Measurements from ENCODE around the gene SEC14L6. TPM values are rescaled to one million over a fixed set of nuclear protein-coding genes. Genes with fewer than 3 reads are reported as not detected.
"Not testable (repeated sequence)": the region's sequence is repeated elsewhere in the genome, so short reads cannot be mapped to it uniquely, and the experiment has no call there.

The SEC14L6 gene
- total RNA-seq, 8 experiments from 2014 or later = 0.05 to 2.6 (median 0.18) TPM; not detected in 1

GRCh38 chr22:30574997-30575671 is 28.6 kb upstream of the SEC14L6 start:
- H3K4me3 ChIP-seq = peak overlapping the region in 3 of 5 donors; percentile 9 to 32 (median 30)
- peak; percentile 7 to 27 (median 8) for ATAC-seq (replicated peaks in 6 of 8)
- 20 to 84% (median 66%) methylated on average over 1 to 7 of the region's 12 CpGs; no CpG with 5 or more reads in 3 of the 10 experiments for WGBS, 10 experiments
- peak overlapping the region in 1 of 2 donors; percentile 25 for H3K27ac ChIP-seq
- in situ Hi-C loops (cut with MboI; ENCODE audit: low pct_unique_long_range_greater_than_20kb in 2 of 9, low sequenced_read_pairs in 9 of 9, unreplicated experiment in 9 of 9) = no loop called here
- H3K4me1 ChIP-seq (replicated peaks in 1 of 2) = peaks cover 6 to 24% of the 10 kb centered on the region in 2 donors

- peak within 1 kb of the TSS in 1 of 2 donors; percentile 25 for H3K27ac ChIP-seq
- WGBS, 10 experiments = 80% methylated on average over 1 of the region's 75 CpGs; no CpG with 5 or more reads in 9 of the 10 experiments
- peak within 1 kb of the TSS; percentile 9 to 32 (median 22) for H3K4me3 ChIP-seq
- ATAC-seq (replicated peaks in 6 of 8) = peak; percentile 20 to 80 (median 64)
- H3K4me1 ChIP-seq (replicated peaks in 1 of 2) = peaks cover 6 to 24% of the 10 kb centered on the region in 2 donors
- in situ Hi-C loops (cut with MboI; ENCODE audit: low pct_unique_long_range_greater_than_20kb in 2 of 9, low sequenced_read_pairs in 9 of 9, unreplicated experiment in 9 of 9) = no loop called here
These were observed 27.8 kb upstream of the SEC14L6 start, which contains the start of gene GAL3ST1 for GRCh38 chr22:30574095-30574981. GAL3ST1 (minus strand) TSS chr22:30574665; CDS start chr22:30557392, 17,273 bp downstream.

GRCh38 chr22:30573594-30574094 is 27.1 kb upstream of the SEC14L6 start:
- in situ Hi-C loops (cut with MboI; ENCODE audit: low pct_unique_long_range_greater_than_20kb in 2 of 9, low sequenced_read_pairs in 9 of 9, unreplicated experiment in 9 of 9) = no loop called here
- peak; percentile 7 to 22 (median 10) for ATAC-seq (replicated peaks in 6 of 8)
- Histone ChIP-seq H3K4me3 (no peak overlapping the region), H3K27ac (no peak overlapping the region), H3K4me1 (replicated peaks in 1 of 2) (peaks cover 6 to 24% of the 10 kb centered on the region in 2 donors)
- 29 to 60% methylated on average over 1 to 2 of the region's 7 CpGs; no CpG with 5 or more reads in 8 of the 10 experiments for WGBS, 10 experiments

GRCh38 chr22:30572840-30573593 is 26.5 kb upstream of the SEC14L6 start:
- peak in 6 of 8 experiments; percentile 1 to 15 (median 8) for ATAC-seq (replicated peaks in 6 of 8)
- WGBS, 10 experiments = 40 to 60% (median 46%) methylated on average over 1 to 4 of the region's 12 CpGs; no CpG with 5 or more reads in 7 of the 10 experiments
- H3K4me3 ChIP-seq = no peak overlapping the region
- peaks cover 6 to 24% of the 10 kb centered on the region in 2 donors for H3K4me1 ChIP-seq (replicated peaks in 1 of 2)
- in situ Hi-C loops (cut with MboI; ENCODE audit: low pct_unique_long_range_greater_than_20kb in 2 of 9, low sequenced_read_pairs in 9 of 9, unreplicated experiment in 9 of 9) = no loop called here
- no peak overlapping the region for H3K27ac ChIP-seq

GRCh38 chr22:30572210-30572609 is 25.7 kb upstream of the SEC14L6 start:
- Histone ChIP-seq H3K4me3 (no peak overlapping the region), H3K4me1 (replicated peaks in 1 of 2) (peaks cover 6 to 24% of the 10 kb centered on the region in 2 donors), H3K27ac (no peak overlapping the region)
- ATAC-seq (replicated peaks in 6 of 8) = no peak
- whole genome bisulfite sequencing, 10 experiments = 63 to 100% (median 83%) methylated on average over 1 to 3 of the region's 6 CpGs; no CpG with 5 or more reads in 3 of the 10 experiments
- in situ Hi-C loops (cut with MboI; ENCODE audit: low pct_unique_long_range_greater_than_20kb in 2 of 9, low sequenced_read_pairs in 9 of 9, unreplicated experiment in 9 of 9) = no loop called here

GRCh38 chr22:30569674-30570202 is 23.2 kb upstream of the SEC14L6 start:
- ATAC-seq (replicated peaks in 6 of 8) = no peak
- WGBS, 10 experiments = 25 to 100% (median 90%) methylated on average over 1 to 6 of the region's 10 CpGs; no CpG with 5 or more reads in 1 of the 10 experiments
- peaks cover under 1 to 16% of the 10 kb centered on the region in 2 donors for H3K4me1 ChIP-seq (replicated peaks in 1 of 2)
- H3K4me3 ChIP-seq = no peak overlapping the region
- in situ Hi-C loops (cut with MboI; ENCODE audit: low pct_unique_long_range_greater_than_20kb in 2 of 9, low sequenced_read_pairs in 9 of 9, unreplicated experiment in 9 of 9) = no loop called here
- H3K27ac ChIP-seq = no peak overlapping the region

GRCh38 chr22:30568137-30568805 is 21.7 kb upstream of the SEC14L6 start:
- no peak overlapping the region for H3K27ac ChIP-seq
- H3K4me1 ChIP-seq (replicated peaks in 1 of 2) = peaks cover 0 to 7% of the 10 kb centered on the region in 2 donors
- no peak overlapping the region for H3K4me3 ChIP-seq
- ATAC-seq (replicated peaks in 6 of 8) = peak in 1 of 8 experiments; percentile 29
- WGBS, 10 experiments = 0 to 90% (median 63%) methylated on average over 1 to 8 of the region's 10 CpGs; no CpG with 5 or more reads in 4 of the 10 experiments
- in situ Hi-C loops (cut with MboI; ENCODE audit: low pct_unique_long_range_greater_than_20kb in 2 of 9, low sequenced_read_pairs in 9 of 9, unreplicated experiment in 9 of 9) = no loop called here

GRCh38 chr22:30567277-30567676 is 20.7 kb upstream of the SEC14L6 start:
- H3K27ac ChIP-seq; ATAC-seq (replicated peaks in 6 of 8); H3K4me3 ChIP-seq; H3K4me1 ChIP-seq (replicated peaks in 1 of 2); in situ Hi-C loops (cut with MboI; ENCODE audit: low pct_unique_long_range_greater_than_20kb in 2 of 9, low sequenced_read_pairs in 9 of 9, unreplicated experiment in 9 of 9): not testable (repeated sequence)
- 17 to 100% (median 88%) methylated on average over 1 to 4 of the region's 6 CpGs; no CpG with 5 or more reads in 2 of the 10 experiments for WGBS, 10 experiments

GRCh38 chr22:30566125-30566524 is 19.6 kb upstream of the SEC14L6 start:
- 6 to 80% (median 67%) methylated on average over 1 to 6 of the region's 7 CpGs; no CpG with 5 or more reads in 3 of the 10 experiments for WGBS, 10 experiments
- no peak overlapping the region for H3K27ac ChIP-seq
- ATAC-seq (replicated peaks in 6 of 8) = no peak
- H3K4me3 ChIP-seq = no peak overlapping the region
- in situ Hi-C loops (cut with MboI; ENCODE audit: low pct_unique_long_range_greater_than_20kb in 2 of 9, low sequenced_read_pairs in 9 of 9, unreplicated experiment in 9 of 9) = no loop called here
- H3K4me1 ChIP-seq (replicated peaks in 1 of 2) = peaks cover 0 to 2% of the 10 kb centered on the region in 2 donors

GRCh38 chr22:30565341-30565740 is 18.8 kb upstream of the SEC14L6 start:
- Histone ChIP-seq H3K4me3 (no peak overlapping the region), H3K27ac (no peak overlapping the region), H3K4me1 (replicated peaks in 1 of 2) (peaks cover 0 to 2% of the 10 kb centered on the region in 2 donors)
- ATAC-seq (replicated peaks in 6 of 8) = no peak
- WGBS, 10 experiments = 44 to 100% (median 80%) methylated on average over 1 to 4 of the region's 4 CpGs; no CpG with 5 or more reads in 5 of the 10 experiments
- in situ Hi-C loops (cut with MboI; ENCODE audit: low pct_unique_long_range_greater_than_20kb in 2 of 9, low sequenced_read_pairs in 9 of 9, unreplicated experiment in 9 of 9) = no loop called here

- H3K4me1 ChIP-seq (replicated peaks in 1 of 2) = peaks cover 0 to 5% of the 10 kb centered on the region in 2 donors
- in situ Hi-C loops (cut with MboI; ENCODE audit: low pct_unique_long_range_greater_than_20kb in 2 of 9, low sequenced_read_pairs in 9 of 9, unreplicated experiment in 9 of 9) = no loop called here
- H3K27ac ChIP-seq = no peak overlapping the region
- ATAC-seq (replicated peaks in 6 of 8) = peak; percentile 56 to 86 (median 74)
- WGBS, 10 experiments = 0 to 33% (median 10%) methylated on average over 1 of the region's 3 CpGs; no CpG with 5 or more reads in 6 of the 10 experiments
- H3K4me3 ChIP-seq = no peak overlapping the region
These were observed 18.2 kb upstream of the SEC14L6 start for GRCh38 chr22:30564761-30565119.
